Psoas muscle (tissue), 8 donors: ENCODE results near the gene HDGF. TPM values are rescaled to one million over a fixed set of nuclear protein-coding genes. Genes with fewer than 3 reads are reported as not detected.

ENCODE experiments used
- ATAC-seq, 4 donors: fragments of 200-7000 bp; cut with Tn5 transposase; one replicate each; pipeline ENCODE4 v1.9.1; 2020; ENCODE audit warnings: moderate library complexity in 3 of 4, mild to moderate bottlenecking in 2 of 4
- DNase-seq, 2 donors: peaks; one replicate each; pipeline ENCODE4 v3.0.0-alpha.2; 2020
- H3K27ac ChIP-seq: fragments of 200-600 bp; one replicate; pipeline ENCODE4 v1.8.0; 2022
- H3K27me3 ChIP-seq, 3 donors: fragments of 200-600 bp in 1 of 3; one replicate each; pipeline versions ENCODE4 v1.6.1 to v1.8.0; 2013 to 2022; ENCODE audit warnings: low read length in 2 of 3, mild to moderate bottlenecking in 2 of 3, moderate library complexity in 1 of 3; ENCODE audit not compliant: insufficient read depth in 3 of 3
- H3K36me3 ChIP-seq, 2 donors: fragments of 200-600 bp in 1 of 2; one replicate each; pipeline versions ENCODE4 v1.6.1 to v1.8.0; 2013 to 2022; ENCODE audit warnings: low read depth in 1 of 2, mild to moderate bottlenecking in 1 of 2, moderate library complexity in 1 of 2; ENCODE audit not compliant: insufficient read depth in 1 of 2
- H3K4me1 ChIP-seq: fragments of 200-600 bp; one replicate; pipeline ENCODE4 v1.8.0; 2022
- H3K4me3 ChIP-seq: fragments of 200-600 bp; one replicate; pipeline ENCODE4 v1.8.0; 2022; ENCODE audit warnings: mild to moderate bottlenecking
- H3K9me3 ChIP-seq: fragments of 200-600 bp; one replicate; pipeline ENCODE4 v1.8.0; 2022
- WGBS, 3 donors: extraction: QIAGEN DNeasy Blood & Tissue Kit; methylation state at CpG; one replicate each; pipeline versions ENCODE4 v1.1.6 to v1.1.7; 2013; 5-methylcytosine and 5-hydroxymethylcytosine counted together
- intact Hi-C, 2 donors: fragments of 100-400 bp; cut with DNase I; formaldehyde crosslinking; loops; one replicate each; pipeline versions ENCODE4 v1.11.0 to v1.14.2; 2022
- polyA plus RNA-seq, 3 donors: library from polyadenylated mRNA; stranded (reverse); fragments of 200-250 nt; gene quantifications; one replicate each; pipeline ENCODE4 v1.2.3, GENCODE V29; 2013
- total RNA-seq, 4 donors: library from RNA; stranded (reverse); fragmentation: NEBNext Ultra II Directional in 2 of 4; extraction: Animal tissue kit (Norgen Biotek cat#: 25700) in 2 of 4; gene quantifications; one replicate each; pipeline versions ENCODE4 v1.2.1 to v1.2.4, GENCODE V29; 2021 to 2023
- TF ChIP-seq, protein P1 (sequence below): fragments of 200-600 bp; IDR thresholded peaks from one replicate; pipeline ENCODE4 v1.8.0; 2022; ENCODE audit warnings: antibody characterized with exemption
- donor health status: healthy with polysubstance abuse.
- donor health status: DM: no; HTN: no; CAD: no; lungs with moderate emphysema.
- donor health status: Bipolar disorder and iron deficiency.
- donor health status: healthy.
- donor health status: DM: yes; HTN: yes; CAD: no.
- donor health status: DM: no; HTN: no; CAD: no.
- donor health status: DM: no; HTN: no; CAD: no.
- donor health status: DM: yes; HTN: yes; CAD: no.

HDGF gene
- total and polyA plus RNA-seq, 7 donors = 161 to 367 (median 198) TPM

DNA sequence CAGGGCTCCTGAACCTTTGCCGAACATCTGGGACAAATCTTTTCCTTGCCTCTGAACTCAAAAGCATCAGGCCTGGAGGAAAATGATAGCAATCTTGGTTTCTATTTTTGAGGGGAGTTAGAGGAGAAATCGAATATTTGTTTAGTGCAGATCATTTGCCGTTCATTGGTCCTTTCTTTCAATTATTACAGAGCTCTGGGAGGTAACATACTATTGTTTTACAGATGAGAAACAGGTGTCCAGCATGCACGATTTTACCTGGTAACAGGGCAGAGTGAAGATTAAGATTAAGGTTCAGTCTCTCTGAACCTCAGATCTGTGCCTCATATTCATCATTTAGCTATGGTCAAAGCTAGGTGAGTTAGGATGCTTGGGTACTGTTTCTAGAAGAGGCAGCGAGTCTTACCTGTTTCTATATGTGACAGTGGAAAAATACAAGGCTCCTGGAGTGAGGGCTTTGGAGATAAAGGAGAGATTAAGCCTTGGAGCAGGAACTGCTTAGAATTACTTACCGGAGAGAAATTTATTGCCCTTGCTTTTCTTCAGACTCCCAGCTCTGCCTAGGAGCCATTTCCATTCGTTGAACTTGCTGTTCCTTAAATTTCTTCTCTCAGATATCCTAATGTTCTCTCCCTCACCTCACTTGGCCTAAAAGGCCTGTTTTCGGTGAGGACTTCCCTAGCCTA, 17.3 kb upstream of the HDGF start:
- DNase-seq (no peak), ATAC-seq (no peak)
- Histone ChIP-seq H3K9me3 (no peaks in the 10 kb centered on the region), H3K27me3 (no peaks in the 10 kb centered on the region), H3K4me1 (peaks cover 62% of the 10 kb centered on the region), H3K27ac (peak overlapping the region; percentile 96), H3K4me3 (peak overlapping the region; percentile 95), H3K36me3 (peaks cover 0 to 19% of the 10 kb centered on the region in 2 donors)
- TF ChIP-seq, protein P1, sequence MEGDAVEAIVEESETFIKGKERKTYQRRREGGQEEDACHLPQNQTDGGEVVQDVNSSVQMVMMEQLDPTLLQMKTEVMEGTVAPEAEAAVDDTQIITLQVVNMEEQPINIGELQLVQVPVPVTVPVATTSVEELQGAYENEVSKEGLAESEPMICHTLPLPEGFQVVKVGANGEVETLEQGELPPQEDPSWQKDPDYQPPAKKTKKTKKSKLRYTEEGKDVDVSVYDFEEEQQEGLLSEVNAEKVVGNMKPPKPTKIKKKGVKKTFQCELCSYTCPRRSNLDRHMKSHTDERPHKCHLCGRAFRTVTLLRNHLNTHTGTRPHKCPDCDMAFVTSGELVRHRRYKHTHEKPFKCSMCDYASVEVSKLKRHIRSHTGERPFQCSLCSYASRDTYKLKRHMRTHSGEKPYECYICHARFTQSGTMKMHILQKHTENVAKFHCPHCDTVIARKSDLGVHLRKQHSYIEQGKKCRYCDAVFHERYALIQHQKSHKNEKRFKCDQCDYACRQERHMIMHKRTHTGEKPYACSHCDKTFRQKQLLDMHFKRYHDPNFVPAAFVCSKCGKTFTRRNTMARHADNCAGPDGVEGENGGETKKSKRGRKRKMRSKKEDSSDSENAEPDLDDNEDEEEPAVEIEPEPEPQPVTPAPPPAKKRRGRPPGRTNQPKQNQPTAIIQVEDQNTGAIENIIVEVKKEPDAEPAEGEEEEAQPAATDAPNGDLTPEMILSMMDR = no peak
- intact Hi-C loops = loop anchor here (2.0 to 5.0 kb wide), 2 partner anchors 40 to 41 kb away; partner anchors contain the start of genes ISG20L2 (in 2 of the 2) and METTL25B (in 2 of the 2)
- 21 to 32% (median 24%) methylated on average over 8 of the region's 8 CpGs for WGBS, 3 donors

DNA sequence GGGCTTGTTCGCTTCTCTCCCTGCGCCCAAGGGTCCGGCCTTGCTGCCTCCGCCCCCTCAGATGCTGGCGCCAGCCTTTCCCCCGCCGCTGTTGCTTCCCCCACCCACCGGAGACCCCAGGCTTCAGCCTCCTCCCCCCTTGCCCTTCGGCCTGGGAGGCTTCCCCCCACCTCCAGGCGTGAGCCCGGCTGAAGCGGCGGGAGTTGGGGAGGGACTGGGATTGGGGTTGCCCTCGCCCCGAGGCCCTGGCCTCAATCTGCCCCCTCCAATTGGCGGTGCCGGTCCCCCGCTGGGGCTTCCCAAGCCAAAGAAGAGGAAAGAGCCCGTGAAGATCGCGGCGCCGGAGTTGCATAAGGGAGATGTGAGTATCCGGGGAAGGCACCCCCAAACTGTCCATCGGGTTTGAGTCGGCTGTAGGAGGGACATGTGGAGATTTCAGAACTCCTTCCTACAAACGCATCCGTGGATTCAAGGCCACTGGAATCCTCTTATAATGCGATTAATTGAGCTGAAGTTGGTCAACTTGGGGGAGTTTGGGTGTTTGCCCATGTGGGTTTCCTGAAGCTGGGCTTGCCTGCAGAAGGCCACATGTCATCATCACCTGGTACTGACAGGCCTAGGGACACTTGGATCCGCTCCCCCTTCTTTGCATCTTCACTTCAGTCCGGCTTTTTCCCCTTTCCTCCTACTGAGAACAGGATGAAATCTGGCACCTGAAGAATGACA, 16.6 kb upstream of the HDGF start:
- peaks cover 55% of the 10 kb centered on the region for H3K4me1 ChIP-seq
- DNase-seq = peak; percentile 30 to 73
- 0 to 1% (median 1%) methylated on average over 26 to 31 of the region's 31 CpGs for WGBS, 3 donors

DNA sequence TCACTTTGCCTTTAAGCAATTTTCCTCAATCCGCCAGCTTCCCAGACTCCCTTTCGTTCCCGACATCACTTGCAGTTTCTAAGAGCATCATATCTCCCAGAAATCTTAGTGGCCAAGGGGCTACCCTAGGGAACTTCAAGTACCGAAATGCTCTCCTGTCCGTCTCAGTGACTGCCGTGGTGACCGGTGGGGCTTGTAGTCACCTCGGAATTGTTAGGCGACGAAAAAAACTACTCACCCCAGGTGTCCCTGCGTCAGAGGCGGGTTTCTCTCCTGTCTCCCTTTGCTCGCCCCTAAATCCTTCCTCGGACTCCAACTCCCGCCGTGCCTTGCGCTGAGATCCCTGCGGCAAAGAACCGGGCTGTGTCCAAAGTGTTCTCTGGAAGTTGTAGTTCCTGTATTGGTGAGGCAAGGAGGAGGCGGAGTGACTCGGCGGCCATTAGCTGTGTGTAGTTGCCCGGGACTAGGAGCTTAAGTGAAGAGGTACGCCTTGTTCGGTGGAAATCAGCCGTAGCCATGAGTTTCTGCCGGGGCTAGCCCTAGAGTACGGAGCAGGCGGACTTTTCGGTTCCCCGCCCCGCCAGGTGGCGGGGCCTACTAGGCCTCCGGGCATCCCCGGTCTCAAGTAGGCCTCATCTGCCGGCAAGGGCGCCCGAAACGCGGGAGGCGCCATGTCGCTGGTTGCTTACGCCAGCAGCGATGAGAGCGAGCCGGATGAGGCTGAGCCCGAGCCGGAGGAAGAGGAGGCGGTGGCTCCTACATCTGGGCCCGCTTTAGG, 15.8 kb upstream of the HDGF start, which contains the start of gene PRCC:
Gene PRCC (plus strand): TSS at position 435 of the 778 bp plus-strand sequence. CDS start 237 bp downstream, at position 672.
- WGBS, 3 donors = 0 to 1% (median 1%) methylated on average over 35 to 50 of the region's 50 CpGs
- Histone ChIP-seq H3K4me1 (peaks cover 47% of the 10 kb centered on the region), H3K9me3 (no peaks in the 10 kb centered on the region), H3K27ac (peak within 1 kb of the TSS; percentile 96), H3K27me3 (no peaks in the 10 kb centered on the region), H3K36me3 (peaks cover 0 to 18% of the 10 kb centered on the region in 2 donors), H3K4me3 (peak within 1 kb of the TSS; percentile 95)
- ATAC-seq = peak; percentile 94 to 95 (median 95)
- intact Hi-C loops = loop anchor here in 1 of 2 donors (2.0 to 5.0 kb wide), 2 partner anchors 16 to 40 kb away; partner anchors contain the start of genes HDGF, ISG20L2 and METTL25B
- DNase-seq = peak; percentile 97 to 99
- TF ChIP-seq, protein P1 = no peak

More for the DNA sequence above, 16.6 kb upstream of the HDGF start:
- TF ChIP-seq, protein P1 = no peak
- intact Hi-C loops = loop anchor here (2.0 to 5.0 kb wide), 3 partner anchors 17 to 41 kb away; partner anchors contain the start of genes ISG20L2 (in 2 of the 2), METTL25B (in 2 of the 2) and HDGF (in 1 of the 2)
- peak; percentile 10 to 39 (median 18) for ATAC-seq
- Histone ChIP-seq H3K27ac (peak overlapping the region; percentile 96), H3K9me3 (no peaks in the 10 kb centered on the region), H3K4me3 (peak overlapping the region; percentile 95), H3K27me3 (no peaks in the 10 kb centered on the region), H3K36me3 (peaks cover 0 to 19% of the 10 kb centered on the region in 2 donors)

DNA sequence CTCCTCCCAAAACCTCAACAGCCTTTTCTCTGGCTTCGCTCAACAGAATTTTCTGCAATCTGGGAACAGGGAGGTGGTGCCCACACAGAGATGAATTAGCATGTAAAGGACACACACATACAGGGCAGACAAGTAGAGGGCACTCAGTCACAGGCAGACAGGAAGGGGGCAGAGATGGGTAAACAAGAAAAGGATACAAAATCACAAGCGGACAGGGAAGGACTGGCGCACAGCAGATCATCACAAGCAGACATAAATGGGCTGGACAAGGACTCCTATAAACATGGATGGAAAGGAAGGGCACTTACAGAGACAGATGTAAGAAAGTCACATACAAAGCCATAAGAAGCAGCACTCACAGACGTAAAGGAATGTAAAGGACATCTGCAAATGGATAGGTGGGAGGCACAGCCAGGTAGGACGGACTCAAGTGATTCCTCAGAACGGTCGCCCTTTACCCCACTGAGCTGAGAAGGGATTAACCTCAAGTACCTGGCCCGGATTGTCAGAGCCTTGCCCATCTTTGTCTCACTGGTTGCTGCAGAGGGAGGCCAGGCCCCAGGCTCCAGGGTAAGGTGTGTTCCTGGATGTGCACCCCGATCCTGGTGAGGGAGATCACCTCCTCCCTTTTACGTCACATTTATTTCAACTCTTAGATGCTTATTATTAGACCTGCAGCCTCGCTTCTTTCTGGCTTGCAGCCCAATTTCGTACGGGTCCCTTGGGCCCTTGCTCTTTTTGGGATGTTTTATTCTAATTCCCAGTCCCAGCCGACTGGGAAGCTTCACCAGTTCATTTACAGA, 15.0 kb upstream of the HDGF start:
- TF ChIP-seq, protein P1 = no peak
- H3K4me1 ChIP-seq = peaks cover 39% of the 10 kb centered on the region
- H3K9me3 ChIP-seq = no peaks in the 10 kb centered on the region
- 6 to 9% (median 7%) methylated on average over 14 of the region's 14 CpGs for WGBS, 3 donors
- peak overlapping the region; percentile 95 for H3K4me3 ChIP-seq
- H3K27me3 ChIP-seq = no peaks in the 10 kb centered on the region
- H3K36me3 ChIP-seq = peaks cover 0 to 11% of the 10 kb centered on the region in 2 donors
- DNase-seq = no peak
- peak; percentile 8 to 32 (median 20) for ATAC-seq
- intact Hi-C loops = loop anchor here in 1 of 2 donors (2.0 to 5.0 kb wide), 2 partner anchors 16 to 39 kb away; partner anchors contain the start of genes HDGF, ISG20L2 and METTL25B
- H3K27ac ChIP-seq = peak overlapping the region; percentile 96
